SK-N-MC (cell line): Measurements from ENCODE around the gene GFER.

Experiments used
- DNase-seq: peaks from one replicate; pipeline ENCODE4 v3.0.0-alpha.2; 2011; ENCODE audit warnings: low read depth, low spot score
- H3K27ac ChIP-seq: fragments of 200-600 bp; sonication (generic); 2 replicates; pipeline ENCODE4 v1.5.1; 2016; ENCODE audit warnings: mixed run types
- H3K36me3 ChIP-seq: fragments of 200-600 bp; sonication (generic); 2 replicates; pipeline ENCODE4 v1.6.1; 2017; ENCODE audit warnings: antibody characterized with exemption, low read length, mixed read lengths; ENCODE audit not compliant: insufficient read depth
- H3K4me3 ChIP-seq: fragments of 200-600 bp; sonication (generic); 2 replicates; pipeline ENCODE4 v1.5.1; 2016
- H3K9ac ChIP-seq: fragments of 200-600 bp; sonication (generic); 2 replicates; pipeline ENCODE4 v1.8.0; 2017; ENCODE audit warnings: mixed run types, mixed read lengths; ENCODE audit not compliant: insufficient read length
- H3K9me3 ChIP-seq: fragments of 200-600 bp; sonication (generic); 2 replicates; pipeline ENCODE4 v1.6.1; 2017; ENCODE audit warnings: low read depth, mild to moderate bottlenecking, antibody characterized with exemption, low read length, moderate library complexity, mixed read lengths
- EZH2 ChIP-seq: fragments of 200-600 bp; sonication (generic); IDR thresholded peaks from one replicate; pipeline ENCODE4 v1.6.1; 2017; ENCODE audit warnings: antibody characterized with exemption
- FOXP2 ChIP-seq: optimal IDR thresholded peaks from 2 replicates; pipeline ENCODE3; 2011; ENCODE audit warnings: mild to moderate bottlenecking, moderate library complexity; ENCODE audit not compliant: insufficient read depth; ENCODE audit errors: extremely low read length, control extremely low read depth
- POLR2AphosphoS5 ChIP-seq: IDR thresholded peaks from 2 replicates; pipeline ENCODE4 v1.6.1; 2012; ENCODE audit warnings: mild to moderate bottlenecking, low read depth, low read length, borderline replicate concordance

GFER gene

DNA sequence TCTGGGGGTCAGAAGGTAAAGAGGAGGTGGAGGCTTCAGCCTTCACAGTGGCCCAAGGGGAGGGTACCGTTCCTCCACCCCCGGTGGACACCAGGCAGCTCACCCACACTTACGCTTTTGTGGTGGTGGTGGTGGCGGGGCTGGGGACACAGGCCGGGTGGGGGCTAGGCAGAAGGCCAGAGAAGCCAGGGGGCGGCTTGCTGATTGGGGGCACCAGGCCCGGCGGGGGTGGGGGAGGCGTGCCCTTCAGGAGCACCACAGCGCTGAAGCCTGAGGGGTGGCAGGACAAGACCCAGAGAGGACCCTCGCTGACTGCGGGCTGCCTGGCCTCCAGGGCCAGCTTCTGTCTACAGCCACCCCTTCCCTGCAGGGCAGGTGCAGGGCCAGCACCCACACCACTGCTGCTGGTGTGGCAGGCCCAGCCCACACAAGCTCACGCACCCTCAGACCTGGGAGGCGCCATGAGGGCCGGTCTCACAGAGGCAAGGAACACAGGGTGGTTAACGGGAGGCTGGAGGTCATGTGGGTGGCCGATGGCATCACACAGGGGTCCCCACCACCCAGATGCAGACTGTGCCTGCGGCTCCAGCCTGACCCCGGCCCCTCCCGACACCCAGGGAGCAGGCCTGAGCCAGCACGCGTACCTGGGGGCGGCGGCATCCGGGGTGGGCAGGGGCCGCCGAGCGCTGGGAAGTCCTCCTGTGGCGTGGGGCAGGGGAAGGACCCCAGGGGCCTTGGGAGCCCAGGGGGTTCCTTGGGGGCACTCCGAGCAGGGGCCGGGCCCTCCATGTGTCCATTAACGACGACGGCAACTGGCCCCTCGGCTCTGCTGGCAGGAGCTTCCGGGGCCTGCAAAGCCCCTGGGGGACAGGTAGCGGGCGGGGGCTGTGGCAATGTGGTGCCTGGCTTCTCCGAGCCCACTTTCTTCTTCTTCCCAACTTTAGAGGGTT lies 15.1 kb downstream of the GFER start:
- Histone ChIP-seq H3K9me3 (no peaks in the 10 kb centered on the region), H3K4me3 (no peak overlapping the region), H3K27ac (0 out of 2 replicates have a peak overlapping the region, but pooled peaks have one; percentile 9), H3K9ac (no peak overlapping the region), H3K36me3 (peaks cover 58% of the 10 kb centered on the region; the same call in 1 of the 2 replicates)
- no peak for DNase-seq
- TF ChIP-seq FOXP2 (no peak), EZH2 (no peak), POLR2AphosphoS5 (no peak)

DNA sequence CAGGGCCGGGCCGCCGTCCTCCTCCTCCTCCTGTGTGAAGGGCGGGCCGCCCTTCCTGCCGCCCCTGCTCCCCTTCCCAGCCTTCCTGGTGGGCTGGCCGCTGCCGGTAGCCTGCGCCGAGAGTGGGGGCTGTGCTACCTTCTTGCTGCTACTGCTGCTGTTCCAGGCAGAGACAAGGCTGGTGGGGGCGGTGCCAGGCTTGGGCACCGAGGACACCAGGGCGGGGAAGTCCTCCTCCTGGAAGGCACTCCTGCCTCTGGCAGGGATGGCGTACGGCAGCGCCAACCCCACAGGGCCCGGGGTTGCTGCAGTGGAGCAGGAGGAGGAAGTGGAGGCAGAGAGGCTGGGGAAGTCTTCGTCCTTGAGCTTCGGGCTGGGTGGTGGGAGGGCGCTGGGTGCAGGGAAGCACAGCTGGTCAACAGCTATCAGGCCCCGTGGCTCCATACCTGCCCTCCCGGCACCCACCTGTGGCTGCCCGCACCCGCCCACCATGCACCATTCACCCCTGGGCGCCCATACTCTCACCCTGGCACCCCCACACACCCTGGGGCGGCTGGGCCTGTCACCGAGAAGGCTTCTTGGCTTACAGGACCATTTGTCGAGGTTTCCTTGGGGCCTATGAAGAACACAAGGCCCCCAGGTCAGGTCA lies 16.0 kb downstream of the GFER start:
- Histone ChIP-seq H3K9me3 (no peaks in the 10 kb centered on the region), H3K9ac (no peak overlapping the region), H3K27ac (no peak overlapping the region), H3K4me3 (no peak overlapping the region), H3K36me3 (peaks cover 58% of the 10 kb centered on the region; the same call in 1 of the 2 replicates)
- DNase-seq: no peak
- no peak for TF ChIP-seq EZH2
- no peak for TF ChIP-seq FOXP2
- TF ChIP-seq POLR2AphosphoS5: no peak

DNA sequence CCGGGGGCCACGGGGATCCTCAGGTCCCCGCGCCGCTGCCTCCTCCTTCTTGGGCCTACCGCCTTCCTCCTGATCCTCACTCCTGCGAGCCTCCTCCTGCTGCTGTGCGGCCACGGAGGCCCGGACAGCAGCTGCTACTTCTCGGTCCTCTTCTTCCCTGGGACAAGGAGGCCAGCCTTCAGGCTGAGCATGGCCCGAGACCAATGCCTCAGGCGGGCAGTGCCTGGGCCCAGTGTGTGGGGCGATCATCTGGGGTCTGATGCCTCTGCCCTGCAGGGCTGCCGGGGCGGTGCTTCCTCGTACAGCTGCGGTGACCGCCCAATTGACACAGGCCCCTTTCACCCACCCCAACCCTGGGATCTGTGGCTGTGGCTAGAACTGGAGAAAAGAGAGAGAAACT lies 17.0 kb downstream of the GFER start:
- no peak overlapping the region for H3K4me3 ChIP-seq
- DNase-seq: no peak
- H3K36me3 ChIP-seq: peaks cover 58% of the 10 kb centered on the region; the same call in 1 of the 2 replicates
- H3K9me3 ChIP-seq: no peaks in the 10 kb centered on the region
- H3K27ac ChIP-seq: no peak overlapping the region
- no peak for TF ChIP-seq POLR2AphosphoS5
- no peak for TF ChIP-seq EZH2
- TF ChIP-seq FOXP2: no peak
- H3K9ac ChIP-seq: no peak overlapping the region

DNA sequence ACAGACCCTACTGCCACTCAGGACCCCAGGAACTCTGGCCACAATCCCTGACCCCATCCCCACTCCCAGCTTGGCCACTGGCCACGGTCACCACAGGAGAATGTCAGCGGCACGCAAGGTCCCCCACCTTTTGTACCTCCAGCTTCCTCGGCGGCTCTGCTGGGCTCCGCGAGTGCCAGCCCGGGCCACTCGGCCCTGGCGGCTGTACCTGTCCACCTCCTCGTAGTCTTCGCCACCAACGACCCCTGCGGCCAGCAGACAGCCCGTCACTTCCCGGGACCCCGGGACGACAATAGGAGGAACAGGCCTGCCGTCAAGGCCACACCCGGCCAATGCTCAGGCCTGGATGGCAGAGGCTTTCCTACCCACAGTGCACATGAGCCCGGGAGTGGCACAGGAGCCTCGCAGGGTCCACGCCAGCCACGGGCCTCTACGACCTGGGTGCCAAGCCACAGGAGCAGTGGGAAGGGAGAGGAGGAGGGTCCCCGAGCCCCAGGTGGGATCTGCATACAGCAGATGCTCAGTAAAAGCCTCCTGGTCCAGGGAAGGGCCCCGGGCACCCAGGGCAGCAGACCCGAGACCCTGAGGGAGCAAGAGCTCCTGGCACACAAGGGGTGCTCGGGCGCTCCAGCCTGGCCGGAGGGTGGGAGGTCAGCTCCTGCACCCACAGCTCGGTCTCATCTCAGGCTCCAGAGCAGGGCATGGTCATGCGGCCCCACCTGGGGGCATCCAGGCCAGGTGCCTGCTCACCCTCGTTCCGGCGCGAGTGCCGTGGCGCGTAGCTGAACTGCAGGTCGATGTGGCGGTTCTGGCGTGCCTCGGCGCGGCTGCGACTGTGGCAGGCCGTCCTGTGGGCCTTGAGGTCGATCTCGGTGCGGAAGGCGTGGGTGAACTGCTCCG lies 17.7 kb downstream of the GFER start:
- TF ChIP-seq FOXP2 (no peak), EZH2 (no peak), POLR2AphosphoS5 (no peak)
- DNase-seq: no peak
- peaks cover 56% of the 10 kb centered on the region; the same call in 1 of the 2 replicates for H3K36me3 ChIP-seq
- no peak overlapping the region for H3K9ac ChIP-seq
- H3K4me3 ChIP-seq: no peak overlapping the region
- no peak overlapping the region for H3K27ac ChIP-seq
- H3K9me3 ChIP-seq: no peaks in the 10 kb centered on the region

DNA sequence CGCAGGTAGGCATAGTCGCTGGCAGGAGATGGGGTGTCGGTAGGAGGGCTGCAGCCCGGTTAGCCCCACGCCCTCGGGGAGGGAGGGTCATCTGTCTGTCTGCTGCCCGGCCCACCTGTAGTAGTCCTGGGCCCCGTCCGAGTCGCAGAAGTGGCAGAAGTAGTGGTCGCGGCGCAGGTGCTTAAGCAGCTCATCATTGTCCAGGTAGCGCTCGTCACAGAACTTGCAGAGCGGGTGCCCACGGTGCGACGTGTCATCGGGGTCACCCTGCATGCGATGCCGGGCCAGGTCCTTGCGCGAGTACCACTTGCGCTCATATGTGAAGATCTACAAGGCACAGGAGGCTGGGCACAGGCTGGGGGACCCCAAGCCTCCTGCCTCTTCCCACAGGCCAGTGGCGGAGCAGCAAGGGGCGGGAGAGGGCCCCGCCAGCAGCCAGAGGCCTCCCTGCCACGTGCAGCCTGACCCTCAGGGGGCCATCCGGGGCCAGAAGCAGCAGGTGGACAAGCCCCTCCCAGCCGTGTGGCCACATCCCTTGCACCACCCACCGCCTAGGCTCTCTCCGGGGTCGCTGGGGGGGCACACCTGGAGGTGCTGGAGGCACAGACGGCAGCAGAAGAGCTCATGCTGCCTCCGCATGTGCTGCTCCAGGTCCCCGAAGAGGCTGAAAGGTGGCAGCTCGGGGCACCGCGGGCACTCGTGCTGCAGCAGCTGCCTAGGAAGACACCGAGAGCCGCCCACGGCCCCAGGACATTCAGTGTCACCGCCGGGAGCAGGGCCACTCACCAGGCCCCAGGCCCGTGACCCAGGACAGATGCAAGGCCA lies 18.6 kb downstream of the GFER start:
- H3K9me3 ChIP-seq: no peaks in the 10 kb centered on the region
- H3K36me3 ChIP-seq: peaks cover 53% of the 10 kb centered on the region; the same call in 1 of the 2 replicates
- no peak overlapping the region for H3K27ac ChIP-seq
- no peak overlapping the region for H3K4me3 ChIP-seq
- TF ChIP-seq FOXP2: no peak
- no peak for TF ChIP-seq POLR2AphosphoS5
- TF ChIP-seq EZH2: no peak
- H3K9ac ChIP-seq: no peak overlapping the region
- DNase-seq: no peak

GRCh38 chr16:2003231-2003826 lies 19.3 kb downstream of the GFER start:
- H3K36me3 ChIP-seq: peaks cover 55% of the 10 kb centered on the region; the same call in 1 of the 2 replicates
- H3K9me3 ChIP-seq: no peaks in the 10 kb centered on the region
- H3K27ac ChIP-seq: no peak overlapping the region

More at GRCh38 chr16:2003231-2003826, 19.3 kb downstream of the GFER start:
- no peak overlapping the region for H3K9ac ChIP-seq
- TF ChIP-seq FOXP2 (no peak), EZH2 (no peak), POLR2AphosphoS5 (no peak)
- no peak overlapping the region for H3K4me3 ChIP-seq
- DNase-seq: no peak
